Keratinocyte (primary cell): Measurements from ENCODE around the gene ZC3H4. TPM values are rescaled to one million over a fixed set of nuclear protein-coding genes. Genes with fewer than 3 reads are reported as not detected.

Source experiments
- DNase-seq: peaks from one replicate; pipeline ENCODE4 v3.0.0-alpha.2; 2011; ENCODE audit warnings: low read depth, missing footprints, low spot score
- FAIRE-seq: peaks from 2 replicates; lab custom pipeline; 2011; peaks lifted over from hg19 to GRCh38; lab: Jason Lieb, UNC
- H2AFZ ChIP-seq: 2 replicates; pipeline ENCODE4 v1.6.0; 2012; ENCODE audit warnings: low read length, control low read depth, inconsistent platforms; ENCODE audit not compliant: control insufficient read depth
- H3K27ac ChIP-seq: 2 replicates; pipeline ENCODE4 v1.5.1; 2011; ENCODE audit warnings: low read length; ENCODE audit not compliant: control insufficient read depth, insufficient read depth
- H3K27me3 ChIP-seq: 3 replicates; pipeline ENCODE4 v1.6.0; 2011; ENCODE audit warnings: low read length; ENCODE audit not compliant: control insufficient read depth, insufficient read depth; ENCODE audit errors: extremely low read depth
- H3K36me3 ChIP-seq, 2 experiments: 2 replicates in 1 of 2; 3 replicates in 1 of 2; pipeline ENCODE4 v1.5.1; 2011; ENCODE audit warnings: low read length in 2 of 2, mild to moderate bottlenecking in 1 of 2; ENCODE audit not compliant: control insufficient read depth in 2 of 2, insufficient read depth in 2 of 2; ENCODE audit errors: extremely low read depth in 1 of 2
- H3K4me1 ChIP-seq: 3 replicates; pipeline ENCODE4 v1.5.1; 2011; ENCODE audit warnings: low read length; ENCODE audit not compliant: control insufficient read depth, insufficient read depth; ENCODE audit errors: extremely low read depth
- H3K4me2 ChIP-seq: 3 replicates; pipeline ENCODE4 v1.6.0; 2011; ENCODE audit warnings: low read depth, low read length; ENCODE audit not compliant: control insufficient read depth, insufficient read depth; ENCODE audit errors: extremely low read depth
- H3K4me3 ChIP-seq, 3 experiments: fragments of 200-600 bp in 1 of 3; sonication (generic) in 1 of 3; 2 replicates in 2 of 3; 3 replicates in 1 of 3; pipeline ENCODE4 v1.5.1; 2011 to 2016; ENCODE audit warnings: low read length in 3 of 3, mild to moderate bottlenecking in 3 of 3, control low read depth in 2 of 3, inconsistent platforms in 1 of 3, low read depth in 1 of 3, mixed read lengths in 1 of 3, mixed run types in 1 of 3, moderate library complexity in 1 of 3; ENCODE audit not compliant: control insufficient read depth in 2 of 3, insufficient read depth in 2 of 3; ENCODE audit errors: extremely low read depth in 1 of 3
- H3K79me2 ChIP-seq: 2 replicates; pipeline ENCODE4 v1.6.0; 2012; ENCODE audit warnings: low read length; ENCODE audit not compliant: control insufficient read depth, insufficient read depth
- H3K9ac ChIP-seq: 3 replicates; pipeline ENCODE4 v1.6.0; 2011; ENCODE audit warnings: low read length; ENCODE audit not compliant: control insufficient read depth, insufficient read depth; ENCODE audit errors: extremely low read depth
- H3K9me1 ChIP-seq: 3 replicates; pipeline ENCODE4 v1.6.0; 2011; ENCODE audit warnings: low read length; ENCODE audit not compliant: control insufficient read depth, insufficient read depth; ENCODE audit errors: extremely low read depth
- H3K9me3 ChIP-seq: 2 replicates; pipeline ENCODE4 v1.5.1; 2012; ENCODE audit warnings: low read depth, low read length; ENCODE audit not compliant: control insufficient read depth
- H4K20me1 ChIP-seq: 3 replicates; pipeline ENCODE4 v1.6.0; 2011; ENCODE audit warnings: low read length; ENCODE audit not compliant: control insufficient read depth, insufficient read depth; ENCODE audit errors: extremely low read depth
- CTCF ChIP-seq, 3 experiments: IDR thresholded peaks in 1 of 3; conservative IDR thresholded peaks in 1 of 3; optimal IDR thresholded peaks in 1 of 3; 2 replicates in 2 of 3; 3 replicates in 1 of 3; pipeline versions ENCODE3 to v1.5.1; 2011; ENCODE audit warnings: low read length in 3 of 3, mild to moderate bottlenecking in 3 of 3, moderate library complexity in 2 of 3, control low read depth in 1 of 3, inconsistent platforms in 1 of 3; ENCODE audit not compliant: insufficient read depth in 2 of 3; ENCODE audit errors: extremely low read depth in 1 of 3
- EZH2 ChIP-seq: IDR thresholded peaks from one replicate; pipeline ENCODE4 v1.6.1; 2012; ENCODE audit warnings: inconsistent platforms, mild to moderate bottlenecking, low read length, moderate library complexity
- dilution Hi-C: fragments of 300-500 bp; cut with MboI; formaldehyde crosslinking; loops from one replicate; pipeline ENCODE4 v1.7.0; 2020; ENCODE audit warnings: low sequenced_read_pairs; ENCODE audit not compliant: extremely low pct_ligation_motif_present
- polyA plus RNA-seq, 5 experiments: library from polyadenylated mRNA; depleted of rRNA in 3 of 5; stranded (reverse) in 3 of 5; stranded (forward) in 1 of 5; unstranded in 1 of 5; fragments of >200 nt; gene quantifications; 1 replicate in 1 of 5; 2 replicates in 3 of 5; 3 replicates in 1 of 5; pipeline versions ENCODE4 v1.2.1 to v1.2.3, GENCODE V29; 2011 to 2012; ENCODE audit warnings: missing spikeins in 2 of 5, low read depth in 1 of 5, low replicate concordance in 1 of 5

Gene ZC3H4
- polyA plus RNA-seq, 1 donor (not counting 4 experiments of a cell fraction or from before 2014, with no cell fraction given) = 5.6 TPM

- peaks cover 88% of the 10 kb centered on the region for H3K79me2 ChIP-seq
- no peak overlapping the region for H3K4me3 ChIP-seq
- peaks cover 7 to 34% of the 10 kb centered on the region in 2 experiments for H3K36me3 ChIP-seq
- H4K20me1 ChIP-seq = no peaks in the 10 kb centered on the region
- dilution Hi-C loops = no loop called here
- H3K27me3 ChIP-seq = no peaks in the 10 kb centered on the region
- no peak overlapping the region for H3K4me2 ChIP-seq
- H3K9ac ChIP-seq = no peak overlapping the region
- TF ChIP-seq CTCF (optimal IDR thresholded peaks at IDR 0.05 in 1 of 3, IDR thresholded peaks at IDR 0.05 in 1 of 3, conservative IDR thresholded peaks at IDR 0.05 in 1 of 3; ENCODE audit: extremely low read depth in 1 of 3, insufficient read depth in 2 of 3, low read length in 3 of 3) = no peak
- TF ChIP-seq EZH2 = no peak
- DNase-seq (no peak), FAIRE-seq (no peak)
- no peaks in the 10 kb centered on the region for H3K9me3 ChIP-seq
- H3K4me1 ChIP-seq = peaks cover 15% of the 10 kb centered on the region
- H2AFZ ChIP-seq = no peak overlapping the region
- peaks cover 4% of the 10 kb centered on the region for H3K9me1 ChIP-seq
- H3K27ac ChIP-seq = no peak overlapping the region
Measured at GRCh38 chr19:47098608-47099007, 15.0 kb downstream of the ZC3H4 start.

- Histone ChIP-seq H2AFZ (no peak overlapping the region), H3K9me1 (peaks cover 4% of the 10 kb centered on the region), H3K4me2 (no peak overlapping the region), H3K9me3 (no peaks in the 10 kb centered on the region), H3K27ac (no peak overlapping the region), H3K36me3 (peaks cover 5 to 37% of the 10 kb centered on the region in 2 experiments), H3K4me3 (no peak overlapping the region), H3K27me3 (no peaks in the 10 kb centered on the region), H3K79me2 (peaks cover 82% of the 10 kb centered on the region), H4K20me1 (no peaks in the 10 kb centered on the region), H3K4me1 (peaks cover 15% of the 10 kb centered on the region), H3K9ac (no peak overlapping the region)
- FAIRE-seq (no peak), DNase-seq (no peak)
- dilution Hi-C loops = no loop called here
- TF ChIP-seq EZH2 (no peak), CTCF (optimal IDR thresholded peaks at IDR 0.05 in 1 of 3, IDR thresholded peaks at IDR 0.05 in 1 of 3, conservative IDR thresholded peaks at IDR 0.05 in 1 of 3; ENCODE audit: extremely low read depth in 1 of 3, insufficient read depth in 2 of 3, low read length in 3 of 3) (no peak)
Measured at GRCh38 chr19:47097396-47098201, 16.0 kb downstream of the ZC3H4 start.
